A549 treated with Mapracorat at 1 μM for 4 hours (cell line): ENCODE results near the gene PCNX3. TPM values are rescaled to one million over a fixed set of nuclear protein-coding genes. Genes with fewer than 3 reads are reported as not detected.

Experiments used
- total RNA-seq: library from RNA; stranded (reverse); fragments of 200-300 nt; extraction: Qiagen RNA extraction; gene quantifications from 5 replicates; pipeline ENCODE4 v1.2.3, GENCODE V29; 2022

Gene PCNX3
- total RNA-seq, result 25.0 to 37.1 TPM (median 35.4 TPM) in 5 replicates

GRCh38 chr11:65615229-65615949, at the start of gene PCNX3:
Gene PCNX3, plus strand, starts transcription at chr11:65615776. Its CDS starts 536 bp downstream, at chr11:65616312.

GRCh38 chr11:65569973-65570918, 45.3 kb upstream of the PCNX3 start, which contains the start of gene ZNRD2:
Gene ZNRD2, plus strand, starts transcription at chr11:65570477. Its CDS starts 15 bp downstream, at chr11:65570492.

GRCh38 chr11:65572356-65573051, 43.1 kb upstream of the PCNX3 start, which contains the start of gene FAM89B:
Gene FAM89B, plus strand, starts transcription at chr11:65572538. Its CDS starts 132 bp downstream, at chr11:65572670.

GRCh38 chr11:65575568-65576231, 39.9 kb upstream of the PCNX3 start, which contains the start of gene EHBP1L1:
Gene EHBP1L1, plus strand, starts transcription at chr11:65576053. Its CDS starts 250 bp downstream, at chr11:65576303.

GRCh38 chr11:65595543-65596281, 19.9 kb upstream of the PCNX3 start, which contains the start of gene KCNK7:
Gene KCNK7, minus strand, starts transcription at chr11:65595800. Its CDS starts 28 bp downstream, at chr11:65595772.

GRCh38 chr11:65637794-65638419, 22.3 kb downstream of the PCNX3 start, which contains the start of gene SIPA1:
Gene SIPA1, plus strand, starts transcription at chr11:65638101. Its CDS starts 2,821 bp downstream, at chr11:65640922.

GRCh38 chr11:65662799-65663638, 47.4 kb downstream of the PCNX3 start, which contains the start of gene RELA:
Gene RELA, minus strand, starts transcription at chr11:65662916. Its CDS starts 84 bp downstream, at chr11:65662832.

Other genes starting within 250 kb of the PCNX3 start
- gene SLC25A45, start 233.1 kb upstream of the PCNX3 start, total RNA-seq, result 10.3 to 15.7 TPM (median 13.4 TPM) in 5 replicates
- 36.8 to 59.7 TPM (median 56.3 TPM) in 5 replicates for gene FRMD8, start 229.1 kb upstream of the PCNX3 start, total RNA-seq
- gene NEAT1, start 193.0 kb upstream of the PCNX3 start, total RNA-seq, result 138 to 274 TPM (median 186 TPM) in 5 replicates
- gene MALAT1, start 116.7 kb upstream of the PCNX3 start, total RNA-seq, result 64.1 to 116 TPM (median 72.7 TPM) in 5 replicates
- gene SCYL1, start 90.7 kb upstream of the PCNX3 start, total RNA-seq, result 47.1 to 64.1 TPM (median 61.4 TPM) in 5 replicates
- gene LTBP3, start 57.4 kb upstream of the PCNX3 start, total RNA-seq, result 102 to 132 TPM (median 113 TPM) in 5 replicates
- gene ZNRD2, start 45.3 kb upstream of the PCNX3 start, total RNA-seq, result 68.0 to 80.1 TPM (median 75.2 TPM) in 5 replicates
- 28.2 to 52.4 TPM (median 49.1 TPM) in 5 replicates for gene FAM89B, start 43.2 kb upstream of the PCNX3 start, total RNA-seq
- 26.1 to 39.1 TPM (median 36.9 TPM) in 5 replicates for gene EHBP1L1, start 39.7 kb upstream of the PCNX3 start, total RNA-seq
- gene KCNK7, start 20.0 kb upstream of the PCNX3 start, total RNA-seq, result 0.28 to 1.5 TPM (median 0.86 TPM) in 5 replicates
- 36.6 to 48.1 TPM (median 46.7 TPM) in 5 replicates for gene MAP3K11, start 1.6 kb upstream of the PCNX3 start, total RNA-seq
- gene SIPA1, start 22.3 kb downstream of the PCNX3 start, total RNA-seq, result 11.8 to 19.3 TPM (median 17.9 TPM) in 5 replicates
- 62.9 to 72.5 TPM (median 71.8 TPM) in 5 replicates for gene RELA, start 47.1 kb downstream of the PCNX3 start, total RNA-seq
- 43.8 to 55.4 TPM (median 48.9 TPM) in 5 replicates for gene KAT5, start 96.5 kb downstream of the PCNX3 start, total RNA-seq
- gene RNASEH2C, start 105.0 kb downstream of the PCNX3 start, total RNA-seq, result 20.9 to 52.9 TPM (median 48.6 TPM) in 5 replicates
- gene AP5B1, start 165.2 kb downstream of the PCNX3 start, total RNA-seq, result 7.6 to 12.1 TPM (median 12.1 TPM) in 5 replicates
- 0.07 to 0.08 TPM in 2 of 5 replicates, not detected in the others for gene OVOL1, start 171.3 kb downstream of the PCNX3 start, total RNA-seq
- gene SNX32, start 218.2 kb downstream of the PCNX3 start, total RNA-seq, result 0.09 TPM in 1 of 5 replicates, not detected in the others
- gene CFL1, start 242.4 kb downstream of the PCNX3 start, total RNA-seq, result 2,078 to 2,355 TPM (median 2,242 TPM) in 5 replicates
- 26.7 to 36.3 TPM (median 33.7 TPM) in 5 replicates for gene MUS81, start 244.7 kb downstream of the PCNX3 start, total RNA-seq